Measurements from ENCODE around the gene SMAD6. TPM values are rescaled to one million over a fixed set of nuclear protein-coding genes. Genes with fewer than 3 reads are reported as not detected.

SMAD6 gene
- total RNA-seq, 6 experiments from 2014 or later = 10.2 to 18.1 (median 16.4) TPM

DNA sequence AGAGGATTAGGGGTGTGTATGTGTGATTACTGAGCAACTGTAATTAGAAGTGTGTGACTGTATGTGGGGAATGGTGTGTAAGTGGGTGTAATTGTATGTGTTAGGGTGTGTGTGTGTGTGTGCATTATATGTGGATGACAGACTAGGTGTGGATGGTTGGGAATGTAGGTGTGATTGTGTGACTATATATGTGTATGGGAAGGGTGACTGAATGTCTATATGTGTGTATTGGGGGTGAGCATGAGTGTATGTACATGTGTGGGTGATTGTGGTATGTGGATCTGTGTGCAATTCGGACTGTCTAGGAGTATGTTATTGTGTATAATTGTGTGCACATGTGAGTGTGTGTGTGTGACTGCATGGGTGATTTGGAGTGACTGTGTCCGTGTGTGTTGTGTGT, 43.2 kb upstream of the SMAD6 start:
- Mint-ChIP-seq H3K4me1 (ENCODE audit: low read depth) (peaks cover 17% of the 10 kb centered on the region), H3K27me3 (ENCODE audit: insufficient read depth) (peaks cover 9% of the 10 kb centered on the region), H3K9me3 (no peaks in the 10 kb centered on the region), H3K36me3 (ENCODE audit: low read depth) (no peaks in the 10 kb centered on the region), H3K27ac (no peak overlapping the region), H3K4me3 (no peak overlapping the region)
- DNase-seq = no peak
- TF ChIP-seq, protein P1, sequence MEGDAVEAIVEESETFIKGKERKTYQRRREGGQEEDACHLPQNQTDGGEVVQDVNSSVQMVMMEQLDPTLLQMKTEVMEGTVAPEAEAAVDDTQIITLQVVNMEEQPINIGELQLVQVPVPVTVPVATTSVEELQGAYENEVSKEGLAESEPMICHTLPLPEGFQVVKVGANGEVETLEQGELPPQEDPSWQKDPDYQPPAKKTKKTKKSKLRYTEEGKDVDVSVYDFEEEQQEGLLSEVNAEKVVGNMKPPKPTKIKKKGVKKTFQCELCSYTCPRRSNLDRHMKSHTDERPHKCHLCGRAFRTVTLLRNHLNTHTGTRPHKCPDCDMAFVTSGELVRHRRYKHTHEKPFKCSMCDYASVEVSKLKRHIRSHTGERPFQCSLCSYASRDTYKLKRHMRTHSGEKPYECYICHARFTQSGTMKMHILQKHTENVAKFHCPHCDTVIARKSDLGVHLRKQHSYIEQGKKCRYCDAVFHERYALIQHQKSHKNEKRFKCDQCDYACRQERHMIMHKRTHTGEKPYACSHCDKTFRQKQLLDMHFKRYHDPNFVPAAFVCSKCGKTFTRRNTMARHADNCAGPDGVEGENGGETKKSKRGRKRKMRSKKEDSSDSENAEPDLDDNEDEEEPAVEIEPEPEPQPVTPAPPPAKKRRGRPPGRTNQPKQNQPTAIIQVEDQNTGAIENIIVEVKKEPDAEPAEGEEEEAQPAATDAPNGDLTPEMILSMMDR (IDR thresholded peaks at IDR 0.05) = no peak

DNA sequence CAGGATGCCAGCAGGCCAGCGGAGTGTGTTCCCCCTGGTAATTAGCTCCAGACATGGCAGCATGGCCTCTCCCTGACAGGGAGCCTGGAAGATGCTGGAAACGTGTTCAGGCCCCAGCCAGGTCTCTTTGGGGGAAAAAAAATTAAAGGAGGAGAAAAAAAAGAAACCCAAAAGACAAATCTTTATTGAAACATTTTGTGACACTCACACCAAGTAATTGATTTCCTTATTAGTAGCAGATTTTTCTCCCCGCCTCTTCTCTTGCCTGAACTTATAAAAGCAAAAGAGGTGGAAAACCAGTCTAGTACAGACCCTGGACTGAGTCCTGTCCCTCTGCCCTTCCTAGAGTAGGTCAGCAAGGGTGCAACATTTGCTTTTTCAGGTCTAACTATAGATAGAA, 42.7 kb upstream of the SMAD6 start:
- Mint-ChIP-seq H3K27ac (no peak overlapping the region), H3K36me3 (ENCODE audit: low read depth) (no peaks in the 10 kb centered on the region), H3K4me3 (no peak overlapping the region), H3K9me3 (no peaks in the 10 kb centered on the region), H3K4me1 (ENCODE audit: low read depth) (peaks cover 17% of the 10 kb centered on the region), H3K27me3 (ENCODE audit: insufficient read depth) (peaks cover 9% of the 10 kb centered on the region)
- TF ChIP-seq, protein P1 (IDR thresholded peaks at IDR 0.05) = no peak
- no peak for DNase-seq

DNA sequence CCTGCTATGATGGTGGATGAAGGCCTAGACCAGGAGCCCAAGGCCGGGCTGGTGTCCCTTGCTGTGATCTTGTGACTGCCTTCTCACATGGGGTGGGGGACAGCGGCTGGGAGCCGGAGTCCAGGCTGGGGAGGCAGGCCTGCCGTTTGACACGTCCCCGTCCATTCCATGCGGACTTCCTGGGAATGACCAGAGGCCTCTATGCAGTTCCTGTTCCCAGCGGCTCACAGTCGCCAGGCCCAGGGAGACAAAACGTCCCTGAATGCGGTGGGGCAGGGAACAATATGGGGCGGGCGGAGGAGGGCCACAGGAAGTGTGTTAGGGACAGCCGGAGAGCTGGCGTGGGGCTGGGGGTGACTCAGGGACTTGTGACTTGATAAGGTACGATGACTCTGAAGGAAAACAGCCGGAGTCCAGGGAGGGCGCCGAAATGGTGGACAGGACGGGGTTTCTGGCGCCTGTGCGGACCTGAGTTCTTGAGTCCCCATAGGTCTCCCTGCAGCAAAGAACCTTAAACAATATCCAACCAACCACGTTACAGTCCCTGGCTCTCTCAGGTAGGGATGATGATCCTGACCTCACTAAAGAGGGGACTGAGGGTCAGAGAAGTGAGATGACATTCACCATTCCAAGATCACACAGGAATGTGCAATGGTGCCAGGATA, 40.5 kb upstream of the SMAD6 start:
- H3K4me1 Mint-ChIP-seq (ENCODE audit: low read depth) = peaks cover 7% of the 10 kb centered on the region
- H3K27ac Mint-ChIP-seq = no peak overlapping the region
- no peaks in the 10 kb centered on the region for H3K36me3 Mint-ChIP-seq (ENCODE audit: low read depth)
- no peak overlapping the region for H3K4me3 Mint-ChIP-seq
- peaks cover 3% of the 10 kb centered on the region for H3K27me3 Mint-ChIP-seq (ENCODE audit: insufficient read depth)
- H3K9me3 Mint-ChIP-seq = no peaks in the 10 kb centered on the region
- TF ChIP-seq, protein P1 (IDR thresholded peaks at IDR 0.05) = no peak
- DNase-seq = no peak

DNA sequence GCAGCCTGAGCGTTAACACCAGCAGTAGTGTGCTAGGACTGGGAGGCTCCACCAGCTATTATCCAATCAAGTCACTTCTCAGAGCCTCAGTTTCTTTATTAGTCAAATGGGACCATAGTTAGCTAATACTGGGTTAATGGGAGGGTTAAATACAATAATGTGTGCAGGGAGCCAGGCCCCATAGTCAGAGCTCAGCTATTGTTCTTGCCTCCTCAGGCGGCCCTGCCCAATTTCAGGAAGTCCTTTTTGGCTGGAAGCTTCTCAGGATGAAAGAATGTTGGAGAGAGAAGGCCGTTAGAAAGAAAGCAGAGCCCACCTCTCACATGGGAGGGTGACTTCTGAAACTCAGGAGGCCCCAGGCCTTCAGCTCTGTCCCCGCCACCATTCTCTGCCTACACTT, 39.5 kb upstream of the SMAD6 start:
- H3K9me3 Mint-ChIP-seq = no peaks in the 10 kb centered on the region
- H3K36me3 Mint-ChIP-seq (ENCODE audit: low read depth) = no peaks in the 10 kb centered on the region; the same call in 1 of the 2 replicates
- no peak for DNase-seq
- no peak overlapping the region for H3K27ac Mint-ChIP-seq
- H3K4me1 Mint-ChIP-seq (ENCODE audit: low read depth) = peaks cover 2% of the 10 kb centered on the region
- TF ChIP-seq, protein P1 (IDR thresholded peaks at IDR 0.05) = no peak
- H3K4me3 Mint-ChIP-seq = no peak overlapping the region
- H3K27me3 Mint-ChIP-seq (ENCODE audit: insufficient read depth) = peaks cover 3% of the 10 kb centered on the region

DNA sequence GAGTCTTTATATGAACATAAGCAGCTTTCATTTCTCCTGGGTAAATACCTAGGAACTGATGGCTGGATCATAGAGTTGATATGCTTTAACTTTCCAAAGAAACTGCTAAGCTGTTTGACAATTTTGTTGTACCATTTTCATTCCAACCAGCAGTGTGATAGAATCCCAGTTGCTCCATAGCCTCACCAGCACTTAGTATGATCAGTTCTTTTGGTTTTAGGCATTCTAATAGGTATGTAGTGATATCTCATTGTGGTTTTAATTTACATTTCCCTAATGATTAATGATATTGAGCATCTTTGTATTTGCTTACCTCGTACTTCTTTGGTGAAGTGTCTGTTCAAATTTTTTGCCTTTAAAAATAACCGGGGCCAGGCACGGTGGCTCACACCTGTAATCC, 38.4 kb upstream of the SMAD6 start:
- peaks cover 5% of the 10 kb centered on the region; the same call in 1 of the 2 replicates for H3K36me3 Mint-ChIP-seq (ENCODE audit: low read depth)
- TF ChIP-seq, protein P1 (IDR thresholded peaks at IDR 0.05) = no peak
- H3K4me1 Mint-ChIP-seq (ENCODE audit: low read depth) = no peaks in the 10 kb centered on the region
- H3K27me3 Mint-ChIP-seq (ENCODE audit: insufficient read depth) = peaks cover 7% of the 10 kb centered on the region
- H3K27ac Mint-ChIP-seq = no peak overlapping the region
- no peak for DNase-seq
- H3K9me3 Mint-ChIP-seq = peaks cover 5% of the 10 kb centered on the region
- H3K4me3 Mint-ChIP-seq = no peak overlapping the region
